Measurements from ENCODE around the gene KRTAP5-2.

DNA sequence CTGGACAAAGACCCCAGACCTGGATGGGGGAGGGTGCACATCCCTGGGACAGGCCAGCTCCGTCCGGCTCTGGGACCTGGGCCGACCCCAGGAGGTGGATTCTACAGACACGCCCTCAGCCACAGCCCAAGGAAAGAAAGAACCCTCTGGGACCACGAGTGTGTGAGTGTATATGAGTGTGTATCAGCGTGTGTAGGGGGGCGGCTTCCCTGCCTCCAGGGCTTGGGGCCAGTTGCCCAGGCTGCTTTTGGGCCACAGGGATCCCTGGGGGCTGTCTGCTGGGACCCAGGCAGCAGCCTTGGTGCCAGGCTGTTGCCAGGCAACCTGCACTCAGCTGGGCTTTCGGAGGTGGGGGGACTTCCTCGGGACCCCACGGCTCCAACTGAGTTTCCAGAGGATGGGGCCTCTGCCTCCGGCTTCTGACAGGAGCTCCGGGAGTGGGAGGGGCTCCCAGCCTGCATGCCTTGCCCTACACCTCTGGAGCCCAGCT lies 34.9 kb downstream of the KRTAP5-2 start:
- no peak for TF ChIP-seq FOXP2 (optimal IDR thresholded peaks at IDR 0.05; ENCODE audit: control extremely low read depth, extremely low read length, insufficient read depth)
- TF ChIP-seq POLR2AphosphoS5 (IDR thresholded peaks at IDR 0.05; ENCODE audit: borderline replicate concordance, low read depth, low read length): no peak
